Caco-2 (cell line): ENCODE results near the gene ESD. TPM values are rescaled to one million over a fixed set of nuclear protein-coding genes. Genes with fewer than 3 reads are reported as not detected.

ENCODE experiments used
- BruUV-seq: library from RNA; stranded (reverse); fragments of 400-500 nt; replicated peaks from 2 replicates; lab custom pipeline; 2021; lab: Mats Ljungman, UMichigan
- CTCF ChIA-PET: fragments of 300-600 bp; sonication (Branson Sonifier 250); formaldehyde crosslinking; loops from one replicate; lab custom pipeline; 2022; ENCODE audit warnings: antibody characterized with exemption; lab: Charles Lee
- POLR2A ChIA-PET: fragments of 300-600 bp; sonication (Branson Sonifier 250); formaldehyde crosslinking; loops from one replicate; lab custom pipeline; 2022; ENCODE audit warnings: antibody characterized with exemption; lab: Charles Lee
- DNase-seq, 2 experiments: peaks; one replicate each; pipeline versions ENCODE4 v3.0.0 to v3.0.0-alpha.2; 2020 to 2022
- H3K27me3 ChIP-seq: replicated peaks from 2 replicates; pipeline ENCODE4 v1.6.0; 2011; ENCODE audit warnings: low read length; ENCODE audit not compliant: control insufficient read depth, insufficient read depth
- H3K36me3 ChIP-seq: 2 replicates; pipeline ENCODE4 v1.5.1; 2011; ENCODE audit warnings: low read length; ENCODE audit not compliant: control insufficient read depth, insufficient read depth
- H3K4me1 ChIP-seq: fragments of 250-450 bp; sonication (Bioruptor Pico); 2 replicates; pipeline ENCODE4 v1.5.1; 2020; ENCODE audit warnings: mild to moderate bottlenecking
- H3K4me3 ChIP-seq: 2 replicates; pipeline ENCODE4 v1.5.1; 2011; ENCODE audit warnings: low read depth, mild to moderate bottlenecking, control low read depth, low read length
- H3K9me3 ChIP-seq: fragments of 250-450 bp; sonication (Bioruptor Pico); 2 replicates; pipeline ENCODE4 v1.5.1; 2020; ENCODE audit warnings: mild to moderate bottlenecking, moderate library complexity
- H3K27ac Mint-ChIP-seq: one replicate; pipeline ENCODE4 v1.8.0; 2022; ENCODE audit warnings: mixed read lengths; ENCODE audit not compliant: unreplicated experiment
- H3K27me3 Mint-ChIP-seq: one replicate; pipeline ENCODE4 v1.8.0; 2022; ENCODE audit warnings: mixed read lengths; ENCODE audit not compliant: insufficient read depth, unreplicated experiment
- H3K36me3 Mint-ChIP-seq: one replicate; pipeline ENCODE4 v1.8.0; 2022; ENCODE audit warnings: mild to moderate bottlenecking, mixed read lengths; ENCODE audit not compliant: insufficient read depth, unreplicated experiment
- H3K4me1 Mint-ChIP-seq: one replicate; pipeline ENCODE4 v1.8.0; 2022; ENCODE audit warnings: low read depth, mixed read lengths; ENCODE audit not compliant: unreplicated experiment
- H3K4me3 Mint-ChIP-seq: one replicate; pipeline ENCODE4 v1.8.0; 2022; ENCODE audit warnings: mild to moderate bottlenecking, moderate library complexity, mixed read lengths; ENCODE audit not compliant: unreplicated experiment
- H3K9me3 Mint-ChIP-seq: one replicate; pipeline ENCODE4 v1.8.0; 2022; ENCODE audit warnings: mixed read lengths; ENCODE audit not compliant: unreplicated experiment
- intact Hi-C: fragments of 100-400 bp; cut with micrococcal nuclease; formaldehyde crosslinking; loops from one replicate; pipeline ENCODE4 v1.10.0; 2022; ENCODE audit not compliant: unreplicated experiment
- total RNA-seq: library from RNA; stranded (reverse); gene quantifications from 2 replicates; pipeline ENCODE4 v1.2.3, GENCODE V29; 2022
- TF ChIP-seq, protein P1 (sequence below), 2 experiments: fragments of 200-600 bp in 1 of 2; IDR thresholded peaks; 1 replicate in 1 of 2; 2 replicates in 1 of 2; pipeline versions ENCODE4 v1.5.1 to v1.8.0; 2011 to 2022; ENCODE audit warnings: antibody characterized with exemption in 1 of 2, control low read depth in 1 of 2, inconsistent platforms in 1 of 2, low read depth in 1 of 2, low read length in 1 of 2, mild to moderate bottlenecking in 1 of 2, moderate library complexity in 1 of 2; ENCODE audit not compliant: insufficient read depth in 1 of 2, severe bottlenecking in 1 of 2, unreplicated experiment in 1 of 2

The ESD gene
- total RNA-seq, 1 experiment from 2014 or later, result 119 TPM

DNA sequence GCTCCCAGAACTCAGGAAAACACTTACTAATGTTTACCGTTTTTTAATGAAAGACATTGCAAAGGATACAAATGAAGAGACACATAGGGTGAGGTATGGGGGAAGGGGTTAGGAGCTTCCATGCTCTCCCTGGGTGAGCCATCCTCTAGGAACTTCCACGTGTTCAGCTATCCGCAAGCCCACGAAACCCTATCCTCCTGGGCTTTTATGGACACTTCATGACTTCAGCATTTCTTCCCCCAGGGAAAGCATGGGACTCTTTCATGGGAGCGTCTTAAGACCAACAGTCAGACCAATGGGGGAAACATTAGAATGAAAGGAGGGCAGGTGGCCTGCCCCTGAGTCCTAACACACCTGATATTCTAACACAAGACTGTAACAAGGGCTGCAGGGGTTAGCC, 6.6 kb upstream of the ESD start:
- Histone ChIP-seq H3K4me3 (no peak overlapping the region), H3K27me3 (no peaks in the 10 kb centered on the region), H3K4me1 (peaks cover 3% of the 10 kb centered on the region; the same call in 1 of the 2 replicates), H3K9me3 (no peaks in the 10 kb centered on the region), H3K36me3 (no peaks in the 10 kb centered on the region)
- TF ChIP-seq, protein P1, sequence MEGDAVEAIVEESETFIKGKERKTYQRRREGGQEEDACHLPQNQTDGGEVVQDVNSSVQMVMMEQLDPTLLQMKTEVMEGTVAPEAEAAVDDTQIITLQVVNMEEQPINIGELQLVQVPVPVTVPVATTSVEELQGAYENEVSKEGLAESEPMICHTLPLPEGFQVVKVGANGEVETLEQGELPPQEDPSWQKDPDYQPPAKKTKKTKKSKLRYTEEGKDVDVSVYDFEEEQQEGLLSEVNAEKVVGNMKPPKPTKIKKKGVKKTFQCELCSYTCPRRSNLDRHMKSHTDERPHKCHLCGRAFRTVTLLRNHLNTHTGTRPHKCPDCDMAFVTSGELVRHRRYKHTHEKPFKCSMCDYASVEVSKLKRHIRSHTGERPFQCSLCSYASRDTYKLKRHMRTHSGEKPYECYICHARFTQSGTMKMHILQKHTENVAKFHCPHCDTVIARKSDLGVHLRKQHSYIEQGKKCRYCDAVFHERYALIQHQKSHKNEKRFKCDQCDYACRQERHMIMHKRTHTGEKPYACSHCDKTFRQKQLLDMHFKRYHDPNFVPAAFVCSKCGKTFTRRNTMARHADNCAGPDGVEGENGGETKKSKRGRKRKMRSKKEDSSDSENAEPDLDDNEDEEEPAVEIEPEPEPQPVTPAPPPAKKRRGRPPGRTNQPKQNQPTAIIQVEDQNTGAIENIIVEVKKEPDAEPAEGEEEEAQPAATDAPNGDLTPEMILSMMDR (IDR thresholded peaks at IDR 0.05; ENCODE audit: insufficient read depth in 1 of 2, low read depth in 1 of 2, low read length in 1 of 2, severe bottlenecking in 1 of 2, unreplicated experiment in 1 of 2), result no peak
- Mint-ChIP-seq H3K4me1 (no peaks in the 10 kb centered on the region), H3K27ac (no peak overlapping the region), H3K36me3 (no peaks in the 10 kb centered on the region), H3K9me3 (no peaks in the 10 kb centered on the region), H3K4me3 (no peak overlapping the region), H3K27me3 (peaks cover 9% of the 10 kb centered on the region)
- no TSS peak for BruUV-seq
- CTCF ChIA-PET, result no interaction called here
- no peak for DNase-seq
- POLR2A ChIA-PET, result no interaction called here
- intact Hi-C loops, result no loop called here

DNA sequence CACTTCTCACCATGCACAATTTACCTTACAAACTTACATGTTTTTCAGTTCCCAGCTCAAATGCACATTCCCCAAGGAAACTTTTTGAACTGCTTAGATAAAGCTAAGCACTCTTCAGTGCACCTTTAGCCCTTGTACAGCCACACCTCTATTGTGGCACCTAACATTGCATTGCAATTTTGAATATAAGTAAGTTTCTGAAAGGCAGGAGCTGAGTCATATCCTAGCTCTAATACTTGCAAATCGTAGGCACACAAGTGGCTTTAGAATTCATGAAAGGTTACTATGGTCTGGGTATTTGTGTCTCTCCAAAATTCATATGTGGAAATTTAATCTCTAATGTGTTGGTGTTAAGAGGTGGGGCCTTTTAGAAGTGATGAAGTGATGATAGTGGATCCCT, 4.9 kb upstream of the ESD start:
- H3K27ac Mint-ChIP-seq, result no peak overlapping the region
- H3K9me3 ChIP-seq, result no peaks in the 10 kb centered on the region
- no peaks in the 10 kb centered on the region for H3K4me1 Mint-ChIP-seq
- H3K27me3 ChIP-seq, result no peaks in the 10 kb centered on the region
- TF ChIP-seq, protein P1 (IDR thresholded peaks at IDR 0.05; ENCODE audit: insufficient read depth in 1 of 2, low read depth in 1 of 2, low read length in 1 of 2, severe bottlenecking in 1 of 2, unreplicated experiment in 1 of 2), result no peak
- H3K27me3 Mint-ChIP-seq, result peaks cover 3% of the 10 kb centered on the region
- H3K4me1 ChIP-seq, result peaks cover 12% of the 10 kb centered on the region
- H3K36me3 ChIP-seq, result no peaks in the 10 kb centered on the region
- ChIA-PET POLR2A (no interaction called here), CTCF (no interaction called here)
- DNase-seq, result no peak
- H3K4me3 Mint-ChIP-seq, result no peak overlapping the region
- no peaks in the 10 kb centered on the region for H3K9me3 Mint-ChIP-seq
- H3K4me3 ChIP-seq, result no peak overlapping the region
- no TSS peak for BruUV-seq
- intact Hi-C loops, result no loop called here
- peaks cover 10% of the 10 kb centered on the region for H3K36me3 Mint-ChIP-seq

DNA sequence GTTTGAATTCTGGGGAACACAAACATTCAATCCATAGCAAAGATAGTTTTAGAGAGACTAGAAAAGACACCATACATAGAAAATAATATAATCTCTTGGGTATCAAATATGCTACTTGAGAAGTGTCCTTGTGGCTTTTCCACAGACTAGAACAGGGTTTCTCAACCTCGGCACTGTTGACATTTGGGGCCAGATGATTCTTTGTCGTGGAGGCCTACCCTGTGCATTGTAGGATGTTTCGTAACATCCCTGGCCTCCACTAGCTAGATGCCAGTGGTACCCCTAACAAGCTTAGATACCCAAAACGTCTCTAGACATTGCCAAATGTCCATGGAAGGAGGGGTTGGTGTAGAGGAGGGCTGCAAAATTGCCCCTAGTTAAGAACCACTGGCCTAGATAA, 2.2 kb upstream of the ESD start:
- H3K36me3 ChIP-seq, result no peaks in the 10 kb centered on the region
- BruUV-seq, result no TSS peak
- no peaks in the 10 kb centered on the region for H3K27me3 ChIP-seq
- H3K4me1 ChIP-seq, result peaks cover 12% of the 10 kb centered on the region
- ChIA-PET POLR2A (no interaction called here), CTCF (no interaction called here)
- DNase-seq, result no peak
- peaks cover 8% of the 10 kb centered on the region for H3K4me1 Mint-ChIP-seq
- H3K27me3 Mint-ChIP-seq, result no peaks in the 10 kb centered on the region
- no peaks in the 10 kb centered on the region for H3K9me3 Mint-ChIP-seq
- H3K9me3 ChIP-seq, result no peaks in the 10 kb centered on the region
- intact Hi-C loops, result no loop called here
- H3K4me3 ChIP-seq, result no peak overlapping the region
- H3K4me3 Mint-ChIP-seq, result no peak overlapping the region
- H3K36me3 Mint-ChIP-seq, result peaks cover 16% of the 10 kb centered on the region
- no peak overlapping the region for H3K27ac Mint-ChIP-seq
- TF ChIP-seq, protein P1 (IDR thresholded peaks at IDR 0.05; ENCODE audit: insufficient read depth in 1 of 2, low read depth in 1 of 2, low read length in 1 of 2, severe bottlenecking in 1 of 2, unreplicated experiment in 1 of 2), result no peak
